ENCODE measurements around the gene MICU1. TPM values are rescaled to one million over a fixed set of nuclear protein-coding genes. Genes with fewer than 3 reads are reported as not detected.

Gene MICU1
- polyA plus RNA-seq, 1 of the 3 experiments (the other 2 are of a cell fraction) = 24.6 TPM

- TF ChIP-seq REST (IDR thresholded peaks at IDR 0.05; ENCODE audit: low read depth, low read length) (no peak), POLR2AphosphoS5 (IDR thresholded peaks at IDR 0.05; ENCODE audit: low read depth, low read length) (no peak), YY1 (IDR thresholded peaks at IDR 0.05; ENCODE audit: low read depth) (no peak), ELF1 (IDR thresholded peaks at IDR 0.05) (no peak), TAF1 (IDR thresholded peaks at IDR 0.05; ENCODE audit: borderline replicate concordance, low read depth, low read length) (no peak), SMC3 (IDR thresholded peaks at IDR 0.05; ENCODE audit: low read depth, low read length) (no peak), RAD21 (IDR thresholded peaks at IDR 0.05; ENCODE audit: low read length) (no peak), MAX (IDR thresholded peaks at IDR 0.05; ENCODE audit: low read depth) (no peak), GATA2 (CRISPR knock-in tag; IDR thresholded peaks at IDR 0.05) (no peak), USF2 (IDR thresholded peaks at IDR 0.05; ENCODE audit: borderline replicate concordance, low read depth, low read length) (no peak), MEF2A (IDR thresholded peaks at IDR 0.05; ENCODE audit: borderline replicate concordance, low read depth) (no peak), RXRA (IDR thresholded peaks at IDR 0.05; ENCODE audit: borderline replicate concordance, low read depth) (no peak), RCOR1 (IDR thresholded peaks at IDR 0.05; ENCODE audit: low read length) (no peak), MXI1 (IDR thresholded peaks at IDR 0.05; ENCODE audit: low read depth, low read length) (no peak), PBX3 (IDR thresholded peaks at IDR 0.05) (no peak), NRF1 (IDR thresholded peaks at IDR 0.05; ENCODE audit: low read depth, low read length) (no peak), FOSL2 (IDR thresholded peaks at IDR 0.05; ENCODE audit: borderline replicate concordance, low read depth) (no peak), IRF3 (IDR thresholded peaks at IDR 0.05; ENCODE audit: low read depth, low read length) (no peak), SIN3A (IDR thresholded peaks at IDR 0.05; ENCODE audit: borderline replicate concordance, low read depth, low read length) (no peak)
- no peak overlapping the region for H3K9ac ChIP-seq
Measured at GRCh38 chr10:72540193-72540807, 85.6 kb downstream of the MICU1 start.

More at GRCh38 chr10:72540193-72540807, 85.6 kb downstream of the MICU1 start:
- Histone ChIP-seq H3K79me2 (ENCODE audit: insufficient read depth) (no peaks in the 10 kb centered on the region), H3K4me3 (ENCODE audit: low read depth in 2 of 2, low read length in 1 of 2) (no peak overlapping the region), H3K27me3 (ENCODE audit: insufficient read depth) (no peaks in the 10 kb centered on the region), H3F3A (replicated peaks; ENCODE audit: insufficient read depth) (no peaks in the 10 kb centered on the region), H3K27ac (ENCODE audit: low read depth in 2 of 2, low read length in 1 of 2) (no peak overlapping the region), H3K9me3 (peaks cover 6% of the 10 kb centered on the region; the same call in 1 of the 2 replicates), H3K4me1 (ENCODE audit: control insufficient read depth in 1 of 2, insufficient read depth in 2 of 2, low read depth in 1 of 2, low read length in 1 of 2) (no peaks in the 10 kb centered on the region), H3K36me3 (replicated peaks in 1 of 2; ENCODE audit: control insufficient read depth in 1 of 2, insufficient read depth in 2 of 2, low read length in 1 of 2) (peaks cover 9 to 27% of the 10 kb centered on the region in 2 experiments), H2AFZ (ENCODE audit: low read depth) (no peak overlapping the region), H4K20me1 (ENCODE audit: insufficient read depth) (no peaks in the 10 kb centered on the region), H3K4me2 (no peak overlapping the region), H3K9me2 (no peaks in the 10 kb centered on the region)
- WGBS (ENCODE audit: low lambda C conversion rate) = 98% methylated on average over 2 of the region's 2 CpGs
- ChIA-PET POLR2A (no interaction called here), CTCF (no interaction called here)
- DNase-seq = no peak
